GM12878 (cell line): ENCODE results near the gene PKMYT1.

Experiments used
- CTCF ChIP-seq, 3 experiments: IDR thresholded peaks in 2 of 3; conservative IDR thresholded peaks in 1 of 3; 2 replicates each; pipeline ENCODE4 v1.5.1; 2011; ENCODE audit warnings: low read depth in 3 of 3, low read length in 3 of 3, mild to moderate bottlenecking in 3 of 3, control low read depth in 2 of 3, moderate library complexity in 2 of 3, inconsistent platforms in 1 of 3, mixed read lengths in 1 of 3; ENCODE audit not compliant: control insufficient read depth in 2 of 3, insufficient read depth in 1 of 3; ENCODE audit errors: extremely low read depth in 1 of 3
- CUX1 ChIP-seq: IDR thresholded peaks from 2 replicates; pipeline ENCODE4 v1.6.1; 2012; ENCODE audit warnings: improper control_type of control experiment, low read depth, low read length; ENCODE audit not compliant: insufficient replicate concordance
- MLLT1 ChIP-seq: fragments of 450-650 bp; IDR thresholded peaks from 2 replicates; pipeline ENCODE4 v1.6.1; 2016; ENCODE audit warnings: mild to moderate bottlenecking
- POLR2AphosphoS5 ChIP-seq: IDR thresholded peaks from 2 replicates; pipeline ENCODE4 v1.6.1; 2011; ENCODE audit warnings: mild to moderate bottlenecking, low read length, inconsistent platforms
- TBL1XR1 ChIP-seq: IDR thresholded peaks from 2 replicates; pipeline ENCODE4 v1.6.1; 2012; ENCODE audit warnings: low read depth, low read length, improper control_type of control experiment
- TCF7 ChIP-seq: IDR thresholded peaks from 2 replicates; pipeline ENCODE4 v1.6.1; 2014; ENCODE audit warnings: antibody characterized with exemption, borderline replicate concordance

GRCh38 chr16:2969545-2970521 is 10.4 kb downstream of the PKMYT1 start:
- TF ChIP-seq POLR2AphosphoS5 (0 out of 2 replicates have a peak, but pooled peaks have one; percentile 29), TBL1XR1 (no peak), CTCF (IDR thresholded peaks at IDR 0.05 in 2 of 3, conservative IDR thresholded peaks at IDR 0.05 in 1 of 3; ENCODE audit: control insufficient read depth in 2 of 3, extremely low read depth in 1 of 3, insufficient read depth in 1 of 3, low read depth in 3 of 3, low read length in 3 of 3) (peak; percentile 64 to 73 (median 67)), CUX1 (no peak), MLLT1 (no peak), TCF7 (no peak)
